A549 (cell line): ENCODE data around the gene CA12.

Experiments used
- CHD4 ChIP-seq: fragments of 200-600 bp; sonication (generic); IDR thresholded peaks from 2 replicates; pipeline ENCODE4 v1.6.1; 2016; ENCODE audit warnings: antibody characterized with exemption, mild to moderate bottlenecking, borderline replicate concordance
- MYC ChIP-seq: IDR thresholded peaks from 2 replicates; pipeline ENCODE4 v1.6.1; 2012; ENCODE audit warnings: mild to moderate bottlenecking, inconsistent platforms, low read length, improper control_type of control experiment, borderline replicate concordance
- POLR2A ChIP-seq: IDR thresholded peaks from 2 replicates; pipeline ENCODE4 v1.6.1; 2012; ENCODE audit warnings: mild to moderate bottlenecking, low read length
- TF ChIP-seq, protein P1 (sequence below): fragments of >200 bp; sonication (Bioruptor Twin); formaldehyde crosslinking; IDR thresholded peaks from 3 replicates; pipeline ENCODE4 v1.5.1; 2016
- TF ChIP-seq, protein P2 (sequence below): IDR thresholded peaks from 2 replicates; pipeline ENCODE4 v1.6.1; 2012
- TF ChIP-seq, protein P3 (sequence below): fragments of 200-600 bp; sonication (generic); IDR thresholded peaks from 2 replicates; pipeline ENCODE4 v1.6.1; 2016; ENCODE audit warnings: antibody characterized with exemption, mild to moderate bottlenecking, moderate library complexity
- TF ChIP-seq, protein P4 (sequence below): fragments of 450-650 bp; IDR thresholded peaks from 2 replicates; pipeline ENCODE4 v1.6.1; 2014; ENCODE audit warnings: antibody characterized with exemption

GRCh38 chr15:63420333-63420747 is 38.7 kb upstream of the CA12 start:
- TF ChIP-seq POLR2A (no peak), MYC (no peak), CHD4 (no peak)
- TF ChIP-seq, protein P1, sequence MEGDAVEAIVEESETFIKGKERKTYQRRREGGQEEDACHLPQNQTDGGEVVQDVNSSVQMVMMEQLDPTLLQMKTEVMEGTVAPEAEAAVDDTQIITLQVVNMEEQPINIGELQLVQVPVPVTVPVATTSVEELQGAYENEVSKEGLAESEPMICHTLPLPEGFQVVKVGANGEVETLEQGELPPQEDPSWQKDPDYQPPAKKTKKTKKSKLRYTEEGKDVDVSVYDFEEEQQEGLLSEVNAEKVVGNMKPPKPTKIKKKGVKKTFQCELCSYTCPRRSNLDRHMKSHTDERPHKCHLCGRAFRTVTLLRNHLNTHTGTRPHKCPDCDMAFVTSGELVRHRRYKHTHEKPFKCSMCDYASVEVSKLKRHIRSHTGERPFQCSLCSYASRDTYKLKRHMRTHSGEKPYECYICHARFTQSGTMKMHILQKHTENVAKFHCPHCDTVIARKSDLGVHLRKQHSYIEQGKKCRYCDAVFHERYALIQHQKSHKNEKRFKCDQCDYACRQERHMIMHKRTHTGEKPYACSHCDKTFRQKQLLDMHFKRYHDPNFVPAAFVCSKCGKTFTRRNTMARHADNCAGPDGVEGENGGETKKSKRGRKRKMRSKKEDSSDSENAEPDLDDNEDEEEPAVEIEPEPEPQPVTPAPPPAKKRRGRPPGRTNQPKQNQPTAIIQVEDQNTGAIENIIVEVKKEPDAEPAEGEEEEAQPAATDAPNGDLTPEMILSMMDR, result no peak
- TF ChIP-seq, protein P2, sequence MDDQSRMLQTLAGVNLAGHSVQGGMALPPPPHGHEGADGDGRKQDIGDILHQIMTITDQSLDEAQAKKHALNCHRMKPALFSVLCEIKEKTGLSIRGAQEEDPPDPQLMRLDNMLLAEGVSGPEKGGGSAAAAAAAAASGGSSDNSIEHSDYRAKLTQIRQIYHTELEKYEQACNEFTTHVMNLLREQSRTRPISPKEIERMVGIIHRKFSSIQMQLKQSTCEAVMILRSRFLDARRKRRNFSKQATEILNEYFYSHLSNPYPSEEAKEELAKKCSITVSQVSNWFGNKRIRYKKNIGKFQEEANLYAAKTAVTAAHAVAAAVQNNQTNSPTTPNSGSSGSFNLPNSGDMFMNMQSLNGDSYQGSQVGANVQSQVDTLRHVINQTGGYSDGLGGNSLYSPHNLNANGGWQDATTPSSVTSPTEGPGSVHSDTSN, result no peak
- TF ChIP-seq, protein P3, sequence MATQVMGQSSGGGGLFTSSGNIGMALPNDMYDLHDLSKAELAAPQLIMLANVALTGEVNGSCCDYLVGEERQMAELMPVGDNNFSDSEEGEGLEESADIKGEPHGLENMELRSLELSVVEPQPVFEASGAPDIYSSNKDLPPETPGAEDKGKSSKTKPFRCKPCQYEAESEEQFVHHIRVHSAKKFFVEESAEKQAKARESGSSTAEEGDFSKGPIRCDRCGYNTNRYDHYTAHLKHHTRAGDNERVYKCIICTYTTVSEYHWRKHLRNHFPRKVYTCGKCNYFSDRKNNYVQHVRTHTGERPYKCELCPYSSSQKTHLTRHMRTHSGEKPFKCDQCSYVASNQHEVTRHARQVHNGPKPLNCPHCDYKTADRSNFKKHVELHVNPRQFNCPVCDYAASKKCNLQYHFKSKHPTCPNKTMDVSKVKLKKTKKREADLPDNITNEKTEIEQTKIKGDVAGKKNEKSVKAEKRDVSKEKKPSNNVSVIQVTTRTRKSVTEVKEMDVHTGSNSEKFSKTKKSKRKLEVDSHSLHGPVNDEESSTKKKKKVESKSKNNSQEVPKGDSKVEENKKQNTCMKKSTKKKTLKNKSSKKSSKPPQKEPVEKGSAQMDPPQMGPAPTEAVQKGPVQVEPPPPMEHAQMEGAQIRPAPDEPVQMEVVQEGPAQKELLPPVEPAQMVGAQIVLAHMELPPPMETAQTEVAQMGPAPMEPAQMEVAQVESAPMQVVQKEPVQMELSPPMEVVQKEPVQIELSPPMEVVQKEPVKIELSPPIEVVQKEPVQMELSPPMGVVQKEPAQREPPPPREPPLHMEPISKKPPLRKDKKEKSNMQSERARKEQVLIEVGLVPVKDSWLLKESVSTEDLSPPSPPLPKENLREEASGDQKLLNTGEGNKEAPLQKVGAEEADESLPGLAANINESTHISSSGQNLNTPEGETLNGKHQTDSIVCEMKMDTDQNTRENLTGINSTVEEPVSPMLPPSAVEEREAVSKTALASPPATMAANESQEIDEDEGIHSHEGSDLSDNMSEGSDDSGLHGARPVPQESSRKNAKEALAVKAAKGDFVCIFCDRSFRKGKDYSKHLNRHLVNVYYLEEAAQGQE, result no peak
- TF ChIP-seq, protein P4, sequence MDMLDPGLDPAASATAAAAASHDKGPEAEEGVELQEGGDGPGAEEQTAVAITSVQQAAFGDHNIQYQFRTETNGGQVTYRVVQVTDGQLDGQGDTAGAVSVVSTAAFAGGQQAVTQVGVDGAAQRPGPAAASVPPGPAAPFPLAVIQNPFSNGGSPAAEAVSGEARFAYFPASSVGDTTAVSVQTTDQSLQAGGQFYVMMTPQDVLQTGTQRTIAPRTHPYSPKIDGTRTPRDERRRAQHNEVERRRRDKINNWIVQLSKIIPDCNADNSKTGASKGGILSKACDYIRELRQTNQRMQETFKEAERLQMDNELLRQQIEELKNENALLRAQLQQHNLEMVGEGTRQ, result no peak
